Smooth muscle cell (in vitro differentiated cells): ENCODE measurements around the gene L3MBTL4. TPM values are rescaled to one million over a fixed set of nuclear protein-coding genes. Genes with fewer than 3 reads are reported as not detected.

Experiments
- DNase-seq: peaks from one replicate; lab custom pipeline; 2025; ENCODE audit not compliant: unreplicated experiment; lab: John Stamatoyannopoulos, UW
- H2AFZ ChIP-seq: fragments of 200-600 bp; sonication (generic); 2 replicates; pipeline ENCODE4 v1.6.0; 2016; ENCODE audit warnings: antibody characterized with exemption, low read depth, mild to moderate bottlenecking
- H3F3A ChIP-seq: fragments of 200-600 bp; sonication (generic); 2 replicates; pipeline ENCODE4 v1.6.0; 2017; ENCODE audit warnings: antibody characterized with exemption, low read depth
- H3K27ac ChIP-seq: fragments of 200-600 bp; sonication (generic); 2 replicates; pipeline ENCODE4 v1.5.1; 2016; ENCODE audit warnings: low read depth, mild to moderate bottlenecking
- H3K27me3 ChIP-seq: fragments of 200-600 bp; sonication (generic); 2 replicates; pipeline ENCODE4 v1.6.1; 2016; ENCODE audit warnings: low read depth, mild to moderate bottlenecking
- H3K36me3 ChIP-seq: fragments of 200-600 bp; sonication (generic); 2 replicates; pipeline ENCODE4 v1.5.1; 2016; ENCODE audit warnings: low read depth
- H3K4me1 ChIP-seq: fragments of 200-600 bp; sonication (generic); 2 replicates; pipeline ENCODE4 v1.5.1; 2016; ENCODE audit warnings: low read depth
- H3K4me2 ChIP-seq: fragments of 200-600 bp; sonication (generic); 2 replicates; pipeline ENCODE4 v1.6.0; 2016; ENCODE audit warnings: mild to moderate bottlenecking
- H3K4me3 ChIP-seq: fragments of 200-600 bp; sonication (generic); 2 replicates; pipeline ENCODE4 v1.5.1; 2016; ENCODE audit warnings: mild to moderate bottlenecking
- H3K79me2 ChIP-seq: fragments of 200-600 bp; sonication (generic); 2 replicates; pipeline ENCODE4 v1.6.0; 2016; ENCODE audit warnings: low read depth, mild to moderate bottlenecking
- H3K9ac ChIP-seq: fragments of 200-600 bp; sonication (generic); 2 replicates; pipeline ENCODE4 v1.6.0; 2016; ENCODE audit warnings: low read depth
- H3K9me3 ChIP-seq: fragments of 200-600 bp; sonication (generic); replicated peaks from 2 replicates; pipeline ENCODE4 v1.5.1; 2016; ENCODE audit warnings: low read depth
- H4K20me1 ChIP-seq: fragments of 200-600 bp; sonication (generic); 2 replicates; pipeline ENCODE4 v1.6.0; 2016; ENCODE audit warnings: low read depth
- CTCF ChIP-seq: fragments of 200-600 bp; sonication (generic); IDR thresholded peaks from 2 replicates; pipeline ENCODE4 v1.5.1; 2017; ENCODE audit warnings: borderline replicate concordance, mild to moderate bottlenecking, antibody characterized with exemption; ENCODE audit not compliant: insufficient read depth, poor library complexity, severe bottlenecking
- WGBS: methylation state at CpG from one replicate; pipeline ENCODE4 v1.1.7; 2016; ENCODE audit warnings: low lambda C conversion rate; 5-methylcytosine and 5-hydroxymethylcytosine counted together
- polyA plus RNA-seq: library from polyadenylated mRNA; unstranded; fragments of >200 nt; fragmentation: Nextera tagmentation; extraction: Ambion mirVana; gene quantifications from 2 replicates; pipeline ENCODE4 v1.2.1, GENCODE V29; 2016
- total RNA-seq: library from RNA; depleted of rRNA; stranded (reverse); fragments of >200 nt; gene quantifications from 2 replicates; pipeline ENCODE4 v1.2.3, GENCODE V29; 2014

Gene L3MBTL4
- total and polyA plus RNA-seq, 2 experiments from 2014 or later: 3.4 TPM; not detected in 1

- H3F3A ChIP-seq: no peaks in the 10 kb centered on the region
- no peak for TF ChIP-seq CTCF
- no peak overlapping the region for H3K9ac ChIP-seq
- H3K4me2 ChIP-seq: no peak overlapping the region
- H3K4me1 ChIP-seq: peaks cover 4% of the 10 kb centered on the region
- no peak overlapping the region for H2AFZ ChIP-seq
- DNase-seq: no peak
- H3K79me2 ChIP-seq: no peaks in the 10 kb centered on the region
- no peak overlapping the region for H3K4me3 ChIP-seq
- H3K27ac ChIP-seq: no peak overlapping the region
- no peaks in the 10 kb centered on the region for H3K36me3 ChIP-seq
- H3K27me3 ChIP-seq: peaks cover 15% of the 10 kb centered on the region
- no peaks in the 10 kb centered on the region for H3K9me3 ChIP-seq
- H4K20me1 ChIP-seq: no peaks in the 10 kb centered on the region
- 69% methylated on average over 6 of the region's 6 CpGs for WGBS
Observed at GRCh38 chr18:5962362-5962761, 452.3 kb downstream of the L3MBTL4 start.

GRCh38 chr18:5961828-5962150 is 452.9 kb downstream of the L3MBTL4 start:
- Histone ChIP-seq H3K4me3 (no peak overlapping the region), H3K36me3 (no peaks in the 10 kb centered on the region), H3K4me2 (no peak overlapping the region), H3K9ac (no peak overlapping the region), H3K4me1 (peaks cover 4% of the 10 kb centered on the region), H3K9me3 (no peaks in the 10 kb centered on the region), H3F3A (no peaks in the 10 kb centered on the region), H3K27ac (no peak overlapping the region), H2AFZ (no peak overlapping the region), H3K27me3 (peaks cover 15% of the 10 kb centered on the region), H3K79me2 (no peaks in the 10 kb centered on the region), H4K20me1 (no peaks in the 10 kb centered on the region)
- WGBS: 87% methylated on average over 3 of the region's 3 CpGs
- DNase-seq: no peak
- TF ChIP-seq CTCF: no peak

- peaks cover 15% of the 10 kb centered on the region for H3K27me3 ChIP-seq
- H3K9ac ChIP-seq: no peak overlapping the region
- no peaks in the 10 kb centered on the region for H3F3A ChIP-seq
- no peak overlapping the region for H3K4me3 ChIP-seq
- 85% methylated on average over 10 of the region's 10 CpGs for WGBS
- no peak overlapping the region for H3K27ac ChIP-seq
- no peaks in the 10 kb centered on the region for H4K20me1 ChIP-seq
- no peaks in the 10 kb centered on the region for H3K9me3 ChIP-seq
- no peaks in the 10 kb centered on the region for H3K36me3 ChIP-seq
- H3K4me1 ChIP-seq: peaks cover 4% of the 10 kb centered on the region
- H2AFZ ChIP-seq: no peak overlapping the region
- no peak overlapping the region for H3K4me2 ChIP-seq
- H3K79me2 ChIP-seq: no peaks in the 10 kb centered on the region
- no peak for DNase-seq
- no peak for TF ChIP-seq CTCF
Observed at GRCh38 chr18:5961097-5961827, 453.4 kb downstream of the L3MBTL4 start.

- H4K20me1 ChIP-seq: no peaks in the 10 kb centered on the region
- H2AFZ ChIP-seq: no peak overlapping the region
- 94% methylated on average over 6 of the region's 6 CpGs for WGBS
- H3K27me3 ChIP-seq: peaks cover 7% of the 10 kb centered on the region
- no peaks in the 10 kb centered on the region for H3K9me3 ChIP-seq
- H3K4me2 ChIP-seq: no peak overlapping the region
- H3K27ac ChIP-seq: no peak overlapping the region
- no peak for DNase-seq
- H3K4me3 ChIP-seq: no peak overlapping the region
- H3K36me3 ChIP-seq: no peaks in the 10 kb centered on the region
- H3K9ac ChIP-seq: no peak overlapping the region
- peaks cover 7% of the 10 kb centered on the region for H3K4me1 ChIP-seq
- H3K79me2 ChIP-seq: no peaks in the 10 kb centered on the region
- peaks cover 12% of the 10 kb centered on the region for H3F3A ChIP-seq
- no peak for TF ChIP-seq CTCF
Observed at GRCh38 chr18:5958822-5959221, 455.9 kb downstream of the L3MBTL4 start.
